GM21529 (cell line): ENCODE measurements around the gene ARMC9.
"Not testable (repeated sequence)": the region's sequence is repeated elsewhere in the genome, so short reads cannot be mapped to it uniquely, and the experiment has no call there.

Experiments used
- ATAC-seq: cut with Tn5 transposase; IDR thresholded peaks from one replicate; pipeline ENCODE4 v1.9.1; 2021; ENCODE audit not compliant: unreplicated experiment

ARMC9 gene

GRCh38 chr2:231395188-231396057 is 197.0 kb downstream of the ARMC9 start, which contains the start of gene B3GNT7:
Gene B3GNT7 (plus strand): TSS chr2:231395710. CDS start chr2:231395804, 94 bp downstream.
- peak; percentile 11 for ATAC-seq

GRCh38 chr2:231396058-231396821 is 197.8 kb downstream of the ARMC9 start:
- ATAC-seq = no peak

GRCh38 chr2:231397011-231397927 is 198.8 kb downstream of the ARMC9 start:
- no peak for ATAC-seq

- ATAC-seq = no peak
These were observed 199.5 kb downstream of the ARMC9 start for GRCh38 chr2:231397928-231398294.

- no peak for ATAC-seq
These were observed 200.2 kb downstream of the ARMC9 start for GRCh38 chr2:231398585-231398984.

- ATAC-seq = no peak
These were observed 200.8 kb downstream of the ARMC9 start for GRCh38 chr2:231399046-231399852.

- no peak for ATAC-seq
These were observed 201.6 kb downstream of the ARMC9 start for GRCh38 chr2:231399853-231400680.

- not testable (repeated sequence) for ATAC-seq
These were observed 202.2 kb downstream of the ARMC9 start for GRCh38 chr2:231400681-231401080.

- ATAC-seq = not testable (repeated sequence)
These were observed 202.7 kb downstream of the ARMC9 start for GRCh38 chr2:231401101-231401500.

- not testable (repeated sequence) for ATAC-seq
These were observed 205.2 kb downstream of the ARMC9 start for GRCh38 chr2:231403421-231404182.

- ATAC-seq = not testable (repeated sequence)
These were observed 205.8 kb downstream of the ARMC9 start for GRCh38 chr2:231404183-231404578.

- ATAC-seq = not testable (repeated sequence)
These were observed 207.4 kb downstream of the ARMC9 start for GRCh38 chr2:231405601-231406367.

- not testable (repeated sequence) for ATAC-seq
These were observed 209.3 kb downstream of the ARMC9 start for GRCh38 chr2:231407686-231408085.

GRCh38 chr2:231408304-231408703 is 209.9 kb downstream of the ARMC9 start:
- not testable (repeated sequence) for ATAC-seq

GRCh38 chr2:231409776-231410175 is 211.3 kb downstream of the ARMC9 start:
- no peak for ATAC-seq

GRCh38 chr2:231410293-231411004 is 212.0 kb downstream of the ARMC9 start:
- no peak for ATAC-seq

GRCh38 chr2:231411237-231411636 is 212.8 kb downstream of the ARMC9 start:
- no peak for ATAC-seq
